Measurements from ENCODE around the gene SP6.

The SP6 gene

GRCh38 chr17:47843391-47843730 is 7.6 kb downstream of the SP6 start (continued):
- TF ChIP-seq PATZ1 (CRISPR knock-in tag; IDR thresholded peaks at IDR 0.05; ENCODE audit: borderline replicate concordance) (no peak), TOX (CRISPR knock-in tag; IDR thresholded peaks at IDR 0.05; ENCODE audit: borderline replicate concordance) (no peak), CSRNP3 (CRISPR knock-in tag; IDR thresholded peaks at IDR 0.05) (no peak)

- no peak for TF ChIP-seq ARNTL (CRISPR knock-in tag; IDR thresholded peaks at IDR 0.05; ENCODE audit: borderline replicate concordance, low read depth)
- TF ChIP-seq CSDC2 (CRISPR knock-in tag; IDR thresholded peaks at IDR 0.05), result no peak
- TF ChIP-seq CSRNP3 (CRISPR knock-in tag; IDR thresholded peaks at IDR 0.05), result no peak
- no peak for TF ChIP-seq ZFP3 (CRISPR knock-in tag; IDR thresholded peaks at IDR 0.05)
- TF ChIP-seq GLIS3 (CRISPR knock-in tag; IDR thresholded peaks at IDR 0.05), result no peak
- TF ChIP-seq OSR1 (CRISPR knock-in tag; IDR thresholded peaks at IDR 0.05), result no peak
- no peak for TF ChIP-seq BACH2 (CRISPR knock-in tag; IDR thresholded peaks at IDR 0.05; ENCODE audit: borderline replicate concordance)
- no peak for TF ChIP-seq ZNF8 (CRISPR knock-in tag; IDR thresholded peaks at IDR 0.05)
- no peak for TF ChIP-seq TSHZ2 (CRISPR knock-in tag; IDR thresholded peaks at IDR 0.05)
- no peak for TF ChIP-seq POU6F1 (CRISPR knock-in tag; IDR thresholded peaks at IDR 0.05; ENCODE audit: borderline replicate concordance, low read depth)
- no peak for TF ChIP-seq ZNF565 (CRISPR knock-in tag; conservative IDR thresholded peaks at IDR 0.05; ENCODE audit: low read depth)
- TF ChIP-seq RARB (CRISPR knock-in tag; IDR thresholded peaks at IDR 0.05), result no peak
- no peak for TF ChIP-seq ISL1 (CRISPR knock-in tag; IDR thresholded peaks at IDR 0.05)
- TF ChIP-seq ZC3H10 (CRISPR knock-in tag; IDR thresholded peaks at IDR 0.05), result no peak
- TF ChIP-seq TCF4 (CRISPR knock-in tag; IDR thresholded peaks at IDR 0.05; ENCODE audit: borderline replicate concordance), result no peak; the same call in 1 of the 2 replicates
- TF ChIP-seq PATZ1 (CRISPR knock-in tag; IDR thresholded peaks at IDR 0.05; ENCODE audit: borderline replicate concordance), result no peak
- TF ChIP-seq CREB5 (CRISPR knock-in tag; IDR thresholded peaks at IDR 0.05; ENCODE audit: low read depth), result no peak
- no peak for TF ChIP-seq ESRRG (CRISPR knock-in tag; IDR thresholded peaks at IDR 0.05)
- TF ChIP-seq TOX (CRISPR knock-in tag; IDR thresholded peaks at IDR 0.05; ENCODE audit: borderline replicate concordance), result no peak
- ATAC-seq, result peak; percentile 1; the same call in 2 of the 3 replicates
Measured at GRCh38 chr17:47841488-47842291, 9.3 kb downstream of the SP6 start.
